Thyroid gland (tissue), 4 donors: ENCODE data around the gene MOB3A. TPM values are rescaled to one million over a fixed set of nuclear protein-coding genes. Genes with fewer than 3 reads are reported as not detected.

ENCODE experiments used
- DNase-seq, 2 donors: peaks; one replicate each; pipeline ENCODE4 v3.0.0-alpha.2; 2019
- H3K27ac ChIP-seq, 3 donors: fragments of 200-600 bp; sonication (generic); 1 replicate in 2 of 3; 2 replicates in 1 of 3; pipeline ENCODE4 v1.5.1; 2016 to 2019; ENCODE audit warnings: mild to moderate bottlenecking in 1 of 3, moderate library complexity in 1 of 3
- H3K27me3 ChIP-seq: fragments of 200-600 bp; sonication (generic); one replicate; pipeline ENCODE4 v1.5.1; 2019
- H3K36me3 ChIP-seq, 2 donors: fragments of 200-600 bp; sonication (generic); one replicate each; pipeline ENCODE4 v1.5.1; 2016 to 2019
- H3K4me1 ChIP-seq, 2 donors: fragments of 200-600 bp; sonication (generic); one replicate each; pipeline ENCODE4 v1.5.1; 2017 to 2019
- H3K4me3 ChIP-seq, 3 donors: fragments of 200-600 bp; sonication (generic); replicated peaks in 1 of 3; 1 replicate in 2 of 3; 2 replicates in 1 of 3; pipeline ENCODE4 v1.5.1; 2016; ENCODE audit warnings: mild to moderate bottlenecking in 1 of 3
- H3K9me3 ChIP-seq: fragments of 200-600 bp; sonication (generic); one replicate; pipeline ENCODE4 v1.5.1; 2017
- POLR2A ChIP-seq, 2 donors: fragments of 450-650 bp; IDR thresholded peaks; one replicate each; pipeline ENCODE4 v1.6.1; 2017; ENCODE audit warnings: antibody characterized with exemption in 2 of 2, mild to moderate bottlenecking in 2 of 2, moderate library complexity in 1 of 2
- WGBS, 2 donors: methylation state at CpG; one replicate each; pipeline ENCODE4 v1.1.5; 2017; 5-methylcytosine and 5-hydroxymethylcytosine counted together
- intact Hi-C: fragments of 100-400 bp; cut with DNase I; formaldehyde crosslinking; loops from one replicate; pipeline ENCODE4 v1.15.1; 2023
- total RNA-seq, 4 donors: library from RNA; depleted of rRNA; stranded (reverse); fragments of >200 nt; gene quantifications; one replicate each; pipeline ENCODE4 v1.2.3, GENCODE V29; 2016
- TF ChIP-seq, protein P1 (sequence below), 6 experiments: fragments of 200-600 bp in 3 of 6; fragments of 450-650 bp in 3 of 6; sonication (generic) in 3 of 6; IDR thresholded peaks; one replicate each; pipeline ENCODE4 v1.5.1; 2016 to 2019; ENCODE audit warnings: antibody characterized with exemption in 6 of 6, mild to moderate bottlenecking in 2 of 6, inconsistent platforms in 1 of 6, moderate library complexity in 1 of 6

The MOB3A gene
- total RNA-seq, 4 donors from 2014 or later = 18.5 to 40.4 (median 26.6) TPM

DNA sequence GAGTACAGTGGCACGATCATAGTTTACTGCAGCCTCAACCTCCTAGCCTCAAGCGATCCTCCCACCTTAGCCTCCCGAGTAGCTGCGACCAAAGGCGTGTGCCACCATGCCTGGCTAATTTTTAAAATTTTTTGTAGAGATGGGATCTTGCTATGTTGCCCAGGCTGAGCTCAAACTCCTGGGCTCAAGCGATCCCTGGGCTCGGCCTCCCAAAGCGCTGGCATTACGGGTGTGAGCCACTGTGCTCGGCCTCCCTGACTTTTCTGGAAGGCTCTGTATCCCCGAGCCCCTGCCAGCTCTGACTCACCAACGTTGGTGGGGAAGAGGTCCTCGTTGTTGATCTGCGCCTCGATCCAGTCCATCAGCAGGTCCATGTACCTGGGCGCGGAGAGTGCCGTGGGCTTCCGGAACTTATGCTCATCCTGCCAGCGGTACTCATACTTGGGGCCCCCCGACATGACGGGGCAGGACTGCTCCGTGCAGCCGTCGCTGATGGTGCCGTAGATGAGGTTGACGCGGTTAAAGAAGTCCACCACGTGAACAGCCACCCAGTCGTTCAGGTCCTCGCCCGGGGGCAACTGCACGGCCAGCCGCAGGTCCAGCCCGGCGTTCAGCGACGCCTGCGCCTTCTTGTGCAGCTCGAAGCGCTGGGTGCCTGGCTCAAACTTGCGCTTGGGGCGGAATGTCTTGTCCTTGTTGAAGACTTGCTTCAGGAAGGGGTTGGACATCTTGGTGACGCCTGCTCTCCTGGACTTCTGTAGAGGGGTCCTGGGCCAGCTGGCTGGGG, 18.1 kb downstream of the MOB3A start:
- no peaks in the 10 kb centered on the region for H3K4me1 ChIP-seq
- WGBS, 2 donors = 96 to 97% methylated on average over 39 to 43 of the region's 44 CpGs
- H3K9me3 ChIP-seq = no peaks in the 10 kb centered on the region
- H3K4me3 ChIP-seq = no peak overlapping the region
- intact Hi-C loops = no loop called here
- no peaks in the 10 kb centered on the region for H3K27me3 ChIP-seq
- peaks cover 33 to 42% of the 10 kb centered on the region in 2 donors for H3K36me3 ChIP-seq
- no peak overlapping the region for H3K27ac ChIP-seq
- DNase-seq = no peak
- TF ChIP-seq, protein P1, sequence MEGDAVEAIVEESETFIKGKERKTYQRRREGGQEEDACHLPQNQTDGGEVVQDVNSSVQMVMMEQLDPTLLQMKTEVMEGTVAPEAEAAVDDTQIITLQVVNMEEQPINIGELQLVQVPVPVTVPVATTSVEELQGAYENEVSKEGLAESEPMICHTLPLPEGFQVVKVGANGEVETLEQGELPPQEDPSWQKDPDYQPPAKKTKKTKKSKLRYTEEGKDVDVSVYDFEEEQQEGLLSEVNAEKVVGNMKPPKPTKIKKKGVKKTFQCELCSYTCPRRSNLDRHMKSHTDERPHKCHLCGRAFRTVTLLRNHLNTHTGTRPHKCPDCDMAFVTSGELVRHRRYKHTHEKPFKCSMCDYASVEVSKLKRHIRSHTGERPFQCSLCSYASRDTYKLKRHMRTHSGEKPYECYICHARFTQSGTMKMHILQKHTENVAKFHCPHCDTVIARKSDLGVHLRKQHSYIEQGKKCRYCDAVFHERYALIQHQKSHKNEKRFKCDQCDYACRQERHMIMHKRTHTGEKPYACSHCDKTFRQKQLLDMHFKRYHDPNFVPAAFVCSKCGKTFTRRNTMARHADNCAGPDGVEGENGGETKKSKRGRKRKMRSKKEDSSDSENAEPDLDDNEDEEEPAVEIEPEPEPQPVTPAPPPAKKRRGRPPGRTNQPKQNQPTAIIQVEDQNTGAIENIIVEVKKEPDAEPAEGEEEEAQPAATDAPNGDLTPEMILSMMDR (IDR thresholded peaks at IDR 0.05) = no peak
- no peak for TF ChIP-seq POLR2A (IDR thresholded peaks at IDR 0.05)

DNA sequence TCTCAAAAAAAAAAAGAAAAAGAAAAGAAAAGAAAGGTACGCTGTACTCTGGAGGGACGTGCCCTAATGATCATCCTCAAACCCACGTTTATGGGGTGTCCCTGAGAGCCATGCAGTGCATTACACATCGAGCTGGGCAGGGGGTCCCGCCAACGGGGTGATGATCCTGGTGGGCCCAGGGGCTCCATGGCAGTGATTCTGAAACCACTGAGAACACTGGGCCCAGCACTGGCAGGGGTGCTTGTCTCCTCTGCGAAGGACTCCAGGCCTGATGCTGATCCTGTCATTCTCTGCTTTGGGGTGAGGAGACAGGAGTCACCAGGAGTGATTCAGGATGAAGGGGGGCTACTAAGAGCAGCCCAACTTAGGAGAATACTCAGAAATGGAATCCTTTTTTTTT, 18.7 kb downstream of the MOB3A start:
- Histone ChIP-seq H3K27ac (no peak overlapping the region), H3K36me3 (peaks cover 39 to 49% of the 10 kb centered on the region in 2 donors), H3K4me3 (no peak overlapping the region), H3K4me1 (no peaks in the 10 kb centered on the region), H3K9me3 (no peaks in the 10 kb centered on the region), H3K27me3 (no peaks in the 10 kb centered on the region)
- WGBS, 2 donors = 95% methylated on average over 7 of the region's 7 CpGs
- intact Hi-C loops = no loop called here
- no peak for DNase-seq
- TF ChIP-seq, protein P1 (IDR thresholded peaks at IDR 0.05) = no peak
- TF ChIP-seq POLR2A (IDR thresholded peaks at IDR 0.05) = no peak

DNA sequence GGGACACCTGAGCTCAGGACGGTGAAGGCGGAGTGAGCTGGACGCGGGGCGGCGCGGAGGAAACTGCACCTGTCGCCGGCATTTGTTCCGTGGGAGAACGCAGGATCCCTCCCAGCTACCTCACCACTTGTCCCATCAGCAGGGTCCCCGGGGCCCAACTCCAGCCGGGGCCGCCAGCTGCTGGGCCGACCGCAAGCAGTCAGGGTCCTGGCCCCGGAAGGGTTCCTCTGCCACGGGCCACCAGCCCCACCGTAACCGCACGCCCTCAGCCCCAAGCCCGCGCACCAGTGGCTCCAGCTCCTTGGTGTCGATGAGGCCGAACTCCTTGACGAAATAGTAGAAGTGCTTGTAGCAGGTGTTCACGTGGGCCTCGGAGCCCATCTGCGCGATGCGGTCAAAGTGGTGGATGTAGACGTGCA, 19.6 kb downstream of the MOB3A start:
- TF ChIP-seq POLR2A (IDR thresholded peaks at IDR 0.05) = no peak
- TF ChIP-seq, protein P1 (IDR thresholded peaks at IDR 0.05) = no peak
- WGBS, 2 donors = 95 to 96% methylated on average over 23 to 31 of the region's 32 CpGs
- Histone ChIP-seq H3K27me3 (no peaks in the 10 kb centered on the region), H3K4me3 (no peak overlapping the region), H3K36me3 (peaks cover 43 to 57% of the 10 kb centered on the region in 2 donors), H3K4me1 (no peaks in the 10 kb centered on the region), H3K27ac (no peak overlapping the region), H3K9me3 (no peaks in the 10 kb centered on the region)
- intact Hi-C loops = no loop called here
- no peak for DNase-seq

DNA sequence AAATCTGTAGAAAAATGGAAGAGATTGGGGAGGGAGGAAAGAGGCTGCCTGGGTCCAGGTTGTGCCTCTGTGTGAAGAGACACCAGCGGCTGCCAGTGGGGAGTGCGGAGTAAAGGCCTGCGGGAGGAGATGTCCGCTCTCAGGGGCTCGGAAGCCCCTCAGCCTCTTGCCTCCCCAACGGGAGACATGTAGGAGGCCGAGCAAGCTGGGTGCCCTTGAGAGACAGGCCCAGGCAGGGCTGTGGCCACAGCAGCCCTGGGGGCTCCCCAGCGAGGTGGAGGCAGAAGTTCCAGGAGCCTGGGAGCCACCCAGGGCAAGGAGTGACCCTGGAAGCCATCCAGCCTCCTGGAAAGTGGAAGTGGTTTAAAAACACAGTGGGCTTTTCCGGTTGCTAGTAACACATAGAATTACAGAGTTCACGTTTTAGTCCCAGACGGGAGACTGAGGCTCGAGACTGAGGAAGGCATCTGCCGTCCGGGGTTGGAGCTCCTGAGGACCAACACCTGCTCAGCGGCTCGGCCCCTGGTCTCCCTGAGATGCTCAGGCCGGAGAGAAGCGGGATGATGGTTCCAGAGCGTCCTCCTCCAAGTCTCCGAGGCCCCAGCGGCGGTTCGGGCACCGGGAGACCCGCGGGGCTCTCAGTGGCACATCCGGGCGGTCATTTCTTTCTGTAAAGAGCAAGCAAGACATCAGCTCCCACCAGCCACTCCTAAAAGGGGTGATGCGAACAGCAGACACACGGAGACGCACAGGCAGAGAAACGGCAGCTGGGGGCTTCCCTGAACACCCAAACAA, 23.2 kb downstream of the MOB3A start:
- intact Hi-C loops = no loop called here
- DNase-seq = no peak
- H3K27me3 ChIP-seq = no peaks in the 10 kb centered on the region
- TF ChIP-seq POLR2A (IDR thresholded peaks at IDR 0.05) = no peak
- TF ChIP-seq, protein P1 (IDR thresholded peaks at IDR 0.05) = no peak
- H3K9me3 ChIP-seq = no peaks in the 10 kb centered on the region
- 93 to 95% methylated on average over 31 to 32 of the region's 32 CpGs for WGBS, 2 donors
- peaks cover 44 to 56% of the 10 kb centered on the region in 2 donors for H3K36me3 ChIP-seq
- H3K4me3 ChIP-seq = no peak overlapping the region
- no peak overlapping the region for H3K27ac ChIP-seq
- peaks cover 3 to 7% of the 10 kb centered on the region in 2 donors for H3K4me1 ChIP-seq
